Keratinocyte (primary cell): ENCODE results near the gene MAPKBP1.

Experiments
- CTCF ChIP-seq, 3 experiments: IDR thresholded peaks in 1 of 3; conservative IDR thresholded peaks in 1 of 3; optimal IDR thresholded peaks in 1 of 3; 2 replicates in 2 of 3; 3 replicates in 1 of 3; pipeline versions ENCODE3 to v1.5.1; 2011; ENCODE audit warnings: low read length in 3 of 3, mild to moderate bottlenecking in 3 of 3, moderate library complexity in 2 of 3, control low read depth in 1 of 3, inconsistent platforms in 1 of 3; ENCODE audit not compliant: insufficient read depth in 2 of 3; ENCODE audit errors: extremely low read depth in 1 of 3
- EZH2 ChIP-seq: IDR thresholded peaks from one replicate; pipeline ENCODE4 v1.6.1; 2012; ENCODE audit warnings: inconsistent platforms, mild to moderate bottlenecking, low read length, moderate library complexity

DNA sequence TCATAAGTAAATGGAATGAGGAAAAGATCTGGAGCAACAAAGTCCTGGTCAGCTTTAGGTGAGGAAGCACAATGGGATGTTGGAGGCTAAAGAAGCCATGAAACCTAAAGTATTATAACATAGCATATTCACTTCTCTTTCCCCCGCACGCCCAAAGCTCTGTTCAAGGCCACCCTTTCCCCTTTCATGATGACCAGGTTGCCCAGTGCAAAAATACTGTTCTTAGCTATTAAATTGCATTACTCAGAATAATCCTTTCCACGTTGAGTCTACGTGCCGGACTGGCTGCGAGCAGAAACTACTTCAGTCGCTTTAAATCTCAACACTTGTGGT lies 589 bp upstream of the MAPKBP1 start:
- TF ChIP-seq CTCF (optimal IDR thresholded peaks at IDR 0.05 in 1 of 3, IDR thresholded peaks at IDR 0.05 in 1 of 3, conservative IDR thresholded peaks at IDR 0.05 in 1 of 3; ENCODE audit: extremely low read depth in 1 of 3, insufficient read depth in 2 of 3, low read length in 3 of 3) (no peak), EZH2 (no peak)
